ENCODE data around the gene NSFL1C. TPM values are rescaled to one million over a fixed set of nuclear protein-coding genes. Genes with fewer than 3 reads are reported as not detected.
A peak's percentile ranks its signal among the peaks of the same experiment; 100 is the strongest.

The NSFL1C gene
- total RNA-seq, 2 experiments from 2014 or later = 40.2 to 80.0 TPM

DNA sequence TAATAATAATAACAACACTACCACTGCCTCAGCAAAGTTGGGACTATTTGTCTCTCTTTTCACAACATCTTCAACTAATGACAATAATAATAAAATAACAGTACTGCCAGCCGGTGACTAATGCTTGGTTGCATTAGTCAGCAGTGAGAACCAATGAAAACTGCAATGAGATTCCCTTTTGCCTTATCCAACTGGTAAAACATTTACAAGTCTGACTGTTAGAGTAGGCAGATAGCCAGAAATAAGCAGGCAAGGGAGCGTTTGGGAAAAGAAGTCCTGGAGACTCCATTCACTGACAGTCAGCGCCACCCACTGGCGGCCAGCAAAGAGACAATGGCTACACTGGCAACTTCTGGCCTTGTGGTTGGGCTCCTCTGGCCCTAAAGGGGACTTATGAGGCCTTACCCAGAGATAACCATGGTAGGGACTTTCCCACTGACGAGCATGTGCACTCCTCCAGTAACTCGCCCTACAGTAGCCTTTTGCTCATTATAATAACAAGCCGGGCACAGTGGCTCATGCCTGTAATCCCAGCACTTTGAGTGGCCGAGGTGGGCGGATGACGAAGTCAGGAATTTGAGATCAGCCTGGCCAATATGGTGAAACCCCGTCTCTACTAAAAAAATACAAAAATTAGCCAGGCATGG is 3.4 kb upstream of the NSFL1C start:
- peaks cover 11% of the 10 kb centered on the region for H4K20me1 ChIP-seq (ENCODE audit: insufficient read depth, low read length)
- BruUV-seq (replicated peaks) = no TSS peak
- TF ChIP-seq EZH2phosphoT487 (IDR thresholded peaks at IDR 0.05; ENCODE audit: borderline replicate concordance, low read depth, low read length) = no peak
- TF ChIP-seq, protein P1, sequence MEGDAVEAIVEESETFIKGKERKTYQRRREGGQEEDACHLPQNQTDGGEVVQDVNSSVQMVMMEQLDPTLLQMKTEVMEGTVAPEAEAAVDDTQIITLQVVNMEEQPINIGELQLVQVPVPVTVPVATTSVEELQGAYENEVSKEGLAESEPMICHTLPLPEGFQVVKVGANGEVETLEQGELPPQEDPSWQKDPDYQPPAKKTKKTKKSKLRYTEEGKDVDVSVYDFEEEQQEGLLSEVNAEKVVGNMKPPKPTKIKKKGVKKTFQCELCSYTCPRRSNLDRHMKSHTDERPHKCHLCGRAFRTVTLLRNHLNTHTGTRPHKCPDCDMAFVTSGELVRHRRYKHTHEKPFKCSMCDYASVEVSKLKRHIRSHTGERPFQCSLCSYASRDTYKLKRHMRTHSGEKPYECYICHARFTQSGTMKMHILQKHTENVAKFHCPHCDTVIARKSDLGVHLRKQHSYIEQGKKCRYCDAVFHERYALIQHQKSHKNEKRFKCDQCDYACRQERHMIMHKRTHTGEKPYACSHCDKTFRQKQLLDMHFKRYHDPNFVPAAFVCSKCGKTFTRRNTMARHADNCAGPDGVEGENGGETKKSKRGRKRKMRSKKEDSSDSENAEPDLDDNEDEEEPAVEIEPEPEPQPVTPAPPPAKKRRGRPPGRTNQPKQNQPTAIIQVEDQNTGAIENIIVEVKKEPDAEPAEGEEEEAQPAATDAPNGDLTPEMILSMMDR (conservative IDR thresholded peaks at IDR 0.05; ENCODE audit: low read length) = peak; percentile 79
- H3K4me1 ChIP-seq (ENCODE audit: insufficient read depth, low read length, poor library complexity, severe bottlenecking) = peaks cover 24% of the 10 kb centered on the region
- POLR2A ChIA-PET = no interaction called here
- no peaks in the 10 kb centered on the region for H3K9me2 ChIP-seq (ENCODE audit: insufficient read depth, low read length)
- H3K36me3 ChIP-seq (ENCODE audit: insufficient read depth, low read length) = no peaks in the 10 kb centered on the region
- H3K4me2 ChIP-seq (ENCODE audit: low read length) = no peak overlapping the region
- no peak overlapping the region for H3K27ac ChIP-seq (ENCODE audit: low read depth, low read length, poor library complexity, severe bottlenecking)
- peaks cover 12% of the 10 kb centered on the region for H3K79me2 ChIP-seq (ENCODE audit: insufficient read depth, low read depth, low read length)
- H2AFZ ChIP-seq (ENCODE audit: low read length) = no peak overlapping the region
- no peaks in the 10 kb centered on the region for H3K9me3 ChIP-seq (ENCODE audit: low read length)
- DNase-seq (ENCODE audit: low spot score) = peak; percentile 51
- intact Hi-C loops (cut with micrococcal nuclease; ENCODE audit: unreplicated experiment) = loop anchor here (10.0 kb wide), 2 partner anchors 155 to 245 kb away; partner anchors contain the start of gene RAD21L1
- H3K4me3 ChIP-seq (ENCODE audit: low read depth, low read length, poor library complexity, severe bottlenecking) = no peak overlapping the region
- CTCF ChIA-PET (ENCODE audit: unreplicated experiment) = no interaction called here

DNA sequence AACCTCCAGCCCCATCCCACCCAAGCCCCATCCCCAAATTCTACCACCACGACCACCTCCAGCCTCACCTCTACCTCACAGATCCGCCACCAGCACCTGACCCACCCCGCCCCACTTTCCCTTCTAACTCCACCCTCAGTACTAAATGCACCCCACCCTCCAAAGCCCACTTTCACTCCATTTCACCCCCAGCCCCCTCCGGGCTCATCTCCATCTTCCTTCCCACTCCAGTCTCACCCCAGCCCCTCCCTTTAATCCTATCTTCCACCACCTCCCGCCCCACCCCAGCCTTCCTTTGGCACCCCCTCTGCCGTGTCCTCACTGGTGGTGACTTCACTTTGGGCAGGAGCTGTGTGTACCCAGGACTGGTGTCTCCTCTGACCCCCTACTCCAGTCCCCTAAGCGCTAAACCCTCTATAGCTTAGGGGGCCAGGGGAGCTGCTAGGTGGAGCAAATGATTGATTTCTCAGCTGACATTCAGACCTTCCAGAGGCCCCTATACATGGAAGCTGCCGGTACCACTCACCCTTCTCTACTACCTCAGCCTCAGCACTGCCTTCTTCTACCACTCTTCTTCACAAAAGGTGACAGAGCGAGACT is 2.8 kb upstream of the NSFL1C start:
- no peak for DNase-seq (ENCODE audit: low spot score)
- Histone ChIP-seq H3K36me3 (ENCODE audit: insufficient read depth, low read length) (peaks cover 2% of the 10 kb centered on the region; the same call in 1 of the 2 replicates), H3K79me2 (ENCODE audit: insufficient read depth, low read depth, low read length) (peaks cover 18% of the 10 kb centered on the region), H2AFZ (ENCODE audit: low read length) (no peak overlapping the region), H3K4me2 (ENCODE audit: low read length) (no peak overlapping the region), H3K9me3 (ENCODE audit: low read length) (no peaks in the 10 kb centered on the region), H3K9me2 (ENCODE audit: insufficient read depth, low read length) (no peaks in the 10 kb centered on the region), H3K4me1 (ENCODE audit: insufficient read depth, low read length, poor library complexity, severe bottlenecking) (peaks cover 25% of the 10 kb centered on the region), H3K27ac (ENCODE audit: low read depth, low read length, poor library complexity, severe bottlenecking) (no peak overlapping the region), H4K20me1 (ENCODE audit: insufficient read depth, low read length) (peaks cover 16% of the 10 kb centered on the region), H3K4me3 (ENCODE audit: low read depth, low read length, poor library complexity, severe bottlenecking) (no peak overlapping the region)
- TF ChIP-seq EZH2phosphoT487 (IDR thresholded peaks at IDR 0.05; ENCODE audit: borderline replicate concordance, low read depth, low read length) = no peak
- TF ChIP-seq, protein P1 (conservative IDR thresholded peaks at IDR 0.05; ENCODE audit: low read length) = no peak
- no TSS peak for BruUV-seq (replicated peaks)
- CTCF ChIA-PET (ENCODE audit: unreplicated experiment) = no interaction called here
- POLR2A ChIA-PET = no interaction called here
- intact Hi-C loops (cut with micrococcal nuclease; ENCODE audit: unreplicated experiment) = no loop called here

DNA sequence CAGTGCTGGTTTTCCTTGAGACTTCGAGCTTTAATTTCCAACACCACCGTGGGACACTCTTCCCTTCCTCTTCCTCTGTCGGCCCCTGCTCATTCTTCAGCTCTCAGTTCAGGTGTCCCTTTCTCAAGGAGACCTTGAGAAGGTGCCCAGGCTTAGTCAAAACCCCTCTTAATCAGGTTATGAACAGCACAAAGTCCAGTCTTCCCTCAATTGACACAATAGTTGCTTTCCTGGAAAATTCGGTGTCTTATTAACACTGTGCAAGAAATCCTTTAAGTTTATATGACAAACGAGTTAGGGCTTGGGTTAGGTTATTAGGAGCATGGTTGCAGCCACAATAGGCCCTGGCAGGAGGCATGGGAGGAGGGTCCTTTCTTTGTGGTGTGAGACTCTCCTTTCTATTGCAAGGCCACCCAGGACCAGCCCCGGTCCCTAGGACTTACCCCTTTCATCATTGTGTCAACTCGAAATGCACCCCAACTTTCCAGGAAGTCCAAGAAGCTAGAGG is 1.5 kb upstream of the NSFL1C start:
- Histone ChIP-seq H3K79me2 (ENCODE audit: insufficient read depth, low read depth, low read length) (peaks cover 31% of the 10 kb centered on the region), H2AFZ (ENCODE audit: low read length) (no peak overlapping the region), H3K4me1 (ENCODE audit: insufficient read depth, low read length, poor library complexity, severe bottlenecking) (peaks cover 33% of the 10 kb centered on the region), H3K9me2 (ENCODE audit: insufficient read depth, low read length) (no peaks in the 10 kb centered on the region), H3K27ac (ENCODE audit: low read depth, low read length, poor library complexity, severe bottlenecking) (no peak overlapping the region), H3K9me3 (ENCODE audit: low read length) (no peaks in the 10 kb centered on the region), H3K36me3 (ENCODE audit: insufficient read depth, low read length) (peaks cover 14% of the 10 kb centered on the region; the same call in 1 of the 2 replicates), H3K4me3 (ENCODE audit: low read depth, low read length, poor library complexity, severe bottlenecking) (no peak overlapping the region), H3K4me2 (ENCODE audit: low read length) (no peak overlapping the region), H4K20me1 (ENCODE audit: insufficient read depth, low read length) (peaks cover 16% of the 10 kb centered on the region)
- TF ChIP-seq, protein P1 (conservative IDR thresholded peaks at IDR 0.05; ENCODE audit: low read length) = no peak
- no peak for TF ChIP-seq EZH2phosphoT487 (IDR thresholded peaks at IDR 0.05; ENCODE audit: borderline replicate concordance, low read depth, low read length)
- DNase-seq (ENCODE audit: low spot score) = no peak
- ChIA-PET POLR2A (no interaction called here), CTCF (ENCODE audit: unreplicated experiment) (interaction anchor here (1.0 to 1.5 kb wide), 2 partner anchors 33 to 309 kb away, joined by 4 read pairs; no protein-coding TSS in a partner anchor)
- intact Hi-C loops (cut with micrococcal nuclease; ENCODE audit: unreplicated experiment) = no loop called here
- BruUV-seq (replicated peaks) = no TSS peak

All from OCI-LY7 (cell line).